ENCODE results near the gene TULP4.

The TULP4 gene

GRCh38 chr6:158324136-158324535 is 11.9 kb downstream of the TULP4 start:
- no peak overlapping the region for H3K27ac ChIP-seq
- no peak for TF ChIP-seq CTCF (conservative IDR thresholded peaks at IDR 0.05; ENCODE audit: low read depth)
- POLR2A ChIA-PET (ENCODE audit: low non-redundant PET): no interaction called here
- no peak for DNase-seq (ENCODE audit: low spot score)
- CTCF ChIA-PET: interaction anchor here (0.6 kb wide), 2 partner anchors 58 to 516 kb away, joined by 4 read pairs; no protein-coding TSS in a partner anchor

- ChIA-PET POLR2A (ENCODE audit: low non-redundant PET) (no interaction called here), CTCF (interaction anchor here (0.7 kb wide), 2 partner anchors 78 to 158 kb away, joined by 3 read pairs; no protein-coding TSS in a partner anchor)
- DNase-seq (ENCODE audit: low spot score): no peak
- no peak overlapping the region for H3K27ac ChIP-seq
- TF ChIP-seq CTCF (conservative IDR thresholded peaks at IDR 0.05; ENCODE audit: low read depth): no peak
Measured at GRCh38 chr6:158327211-158327610, 14.9 kb downstream of the TULP4 start.

GRCh38 chr6:158328952-158329351 is 16.7 kb downstream of the TULP4 start:
- DNase-seq (ENCODE audit: low spot score): no peak
- CTCF ChIA-PET: no interaction called here
- TF ChIP-seq CTCF (conservative IDR thresholded peaks at IDR 0.05; ENCODE audit: low read depth): no peak
- no peak overlapping the region for H3K27ac ChIP-seq
- POLR2A ChIA-PET (ENCODE audit: low non-redundant PET): no interaction called here

- CTCF ChIA-PET: no interaction called here
- no peak for DNase-seq (ENCODE audit: low spot score)
- TF ChIP-seq CTCF (conservative IDR thresholded peaks at IDR 0.05; ENCODE audit: low read depth): no peak
- H3K27ac ChIP-seq: no peak overlapping the region
- POLR2A ChIA-PET (ENCODE audit: low non-redundant PET): no interaction called here
Measured at GRCh38 chr6:158329531-158329930, 17.3 kb downstream of the TULP4 start.

DNA sequence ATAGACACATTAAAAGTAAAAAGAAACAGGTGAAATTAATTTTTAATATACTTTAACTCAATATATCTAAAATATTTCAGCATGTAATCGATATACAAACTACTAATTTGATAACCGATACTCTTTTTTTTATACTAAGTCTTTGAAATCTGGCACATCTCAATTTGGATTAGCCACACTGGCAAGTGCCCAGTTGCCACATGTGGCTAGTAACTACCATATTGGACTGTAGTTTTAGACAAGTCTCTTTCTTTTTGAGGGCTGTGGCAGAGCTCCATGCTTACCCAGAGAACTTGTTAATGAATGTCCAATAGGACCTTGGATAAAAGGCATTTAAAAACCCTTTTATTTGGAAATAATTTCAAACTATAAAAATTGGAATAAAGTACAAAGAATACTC is 17.8 kb downstream of the TULP4 start:
- ChIA-PET CTCF (no interaction called here), POLR2A (ENCODE audit: low non-redundant PET) (no interaction called here)
- no peak for TF ChIP-seq CTCF (conservative IDR thresholded peaks at IDR 0.05; ENCODE audit: low read depth)
- H3K27ac ChIP-seq: no peak overlapping the region
- DNase-seq (ENCODE audit: low spot score): no peak

GRCh38 chr6:158332237-158332636 is 20.0 kb downstream of the TULP4 start:
- no peak overlapping the region for H3K27ac ChIP-seq
- ChIA-PET POLR2A (ENCODE audit: low non-redundant PET) (no interaction called here), CTCF (no interaction called here)
- DNase-seq (ENCODE audit: low spot score): no peak
- no peak for TF ChIP-seq CTCF (conservative IDR thresholded peaks at IDR 0.05; ENCODE audit: low read depth)

- TF ChIP-seq CTCF (conservative IDR thresholded peaks at IDR 0.05; ENCODE audit: low read depth): no peak
- DNase-seq (ENCODE audit: low spot score): no peak
- ChIA-PET POLR2A (ENCODE audit: low non-redundant PET) (no interaction called here), CTCF (no interaction called here)
- no peak overlapping the region for H3K27ac ChIP-seq
Measured at GRCh38 chr6:158333094-158333493, 20.8 kb downstream of the TULP4 start.
